ENCODE measurements around the gene LCAT.

- TF ChIP-seq SMC3 (IDR thresholded peaks at IDR 0.05; ENCODE audit: low read depth, low read length) (no peak), TCF12 (IDR thresholded peaks at IDR 0.05) (no peak), YY1 (IDR thresholded peaks at IDR 0.05; ENCODE audit: low read depth) (no peak), CTCF (IDR thresholded peaks at IDR 0.05) (no peak), FOXJ3 (CRISPR knock-in tag; IDR thresholded peaks at IDR 0.05) (no peak), TEAD4 (IDR thresholded peaks at IDR 0.05; ENCODE audit: borderline replicate concordance, insufficient read depth) (no peak), MAX (IDR thresholded peaks at IDR 0.05; ENCODE audit: low read depth) (no peak), FOXM1 (IDR thresholded peaks at IDR 0.05; ENCODE audit: low read depth) (no peak), NFIC (IDR thresholded peaks at IDR 0.05; ENCODE audit: borderline replicate concordance) (no peak), PBX3 (IDR thresholded peaks at IDR 0.05) (no peak)
- TF ChIP-seq, protein P1, sequence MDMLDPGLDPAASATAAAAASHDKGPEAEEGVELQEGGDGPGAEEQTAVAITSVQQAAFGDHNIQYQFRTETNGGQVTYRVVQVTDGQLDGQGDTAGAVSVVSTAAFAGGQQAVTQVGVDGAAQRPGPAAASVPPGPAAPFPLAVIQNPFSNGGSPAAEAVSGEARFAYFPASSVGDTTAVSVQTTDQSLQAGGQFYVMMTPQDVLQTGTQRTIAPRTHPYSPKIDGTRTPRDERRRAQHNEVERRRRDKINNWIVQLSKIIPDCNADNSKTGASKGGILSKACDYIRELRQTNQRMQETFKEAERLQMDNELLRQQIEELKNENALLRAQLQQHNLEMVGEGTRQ (IDR thresholded peaks at IDR 0.05; ENCODE audit: borderline replicate concordance, low read depth, low read length): no peak
Measured at GRCh38 chr16:67933805-67934204, 10.1 kb downstream of the LCAT start.

Measured in SK-N-SH (cell line).